Testis (tissue), 3 donors: Measurements from ENCODE around the gene FAM20C. TPM values are rescaled to one million over a fixed set of nuclear protein-coding genes. Genes with fewer than 3 reads are reported as not detected.

Source experiments
- DNase-seq: peaks from one replicate; pipeline ENCODE4 v3.0.0-alpha.2; 2019
- H3K27ac ChIP-seq, 2 donors: fragments of 200-600 bp; sonication (generic); one replicate each; pipeline ENCODE4 v1.5.1; 2019
- H3K27me3 ChIP-seq: fragments of 200-600 bp; sonication (generic); one replicate; pipeline ENCODE4 v1.5.1; 2019
- H3K36me3 ChIP-seq: fragments of 200-600 bp; sonication (generic); one replicate; pipeline ENCODE4 v1.5.1; 2017; ENCODE audit warnings: low read depth; ENCODE audit errors: missing control alignments
- H3K4me1 ChIP-seq: fragments of 200-600 bp; sonication (generic); one replicate; pipeline ENCODE4 v1.5.1; 2019
- H3K4me3 ChIP-seq, 2 donors: fragments of 200-600 bp; sonication (generic); one replicate each; pipeline ENCODE4 v1.5.1; 2017 to 2019
- H3K9me3 ChIP-seq: fragments of 200-600 bp; sonication (generic); one replicate; pipeline ENCODE4 v1.5.1; 2017
- POLR2A ChIP-seq: fragments of 450-650 bp; IDR thresholded peaks from one replicate; pipeline ENCODE4 v1.6.1; 2017; ENCODE audit warnings: antibody characterized with exemption, mild to moderate bottlenecking, moderate library complexity
- WGBS, 2 donors: methylation state at CpG; one replicate each; pipeline ENCODE4 v1.1.5; 2018; 5-methylcytosine and 5-hydroxymethylcytosine counted together
- intact Hi-C: fragments of 100-400 bp; cut with DNase I; formaldehyde crosslinking; loops from one replicate; pipeline ENCODE4 v1.15.1; 2023; ENCODE audit warnings: low total_unique reads
- polyA plus RNA-seq: library from polyadenylated mRNA; stranded (reverse); fragments of 350-450 nt; fragmentation: Illumina TruSeq; extraction: RNeasy Lipid Tissue Mini Kit (QIAGEN cat#74804); gene quantifications from one replicate; pipeline ENCODE4 v1.2.3, GENCODE V29; 2014; ENCODE audit warnings: low read depth, low replicate concordance; ENCODE audit not compliant: insufficient read depth
- total RNA-seq, 2 donors: library from RNA; depleted of rRNA; stranded (reverse); fragments of >200 nt; gene quantifications; one replicate each; pipeline ENCODE4 v1.2.3, GENCODE V29; 2016
- TF ChIP-seq, protein P1 (sequence below), 3 experiments: fragments of 450-650 bp in 2 of 3; fragments of 200-600 bp in 1 of 3; sonication (generic) in 1 of 3; IDR thresholded peaks; one replicate each; pipeline ENCODE4 v1.5.1; 2016 to 2019; ENCODE audit warnings: antibody characterized with exemption in 3 of 3, mild to moderate bottlenecking in 2 of 3, moderate library complexity in 1 of 3

FAM20C gene
- total and polyA plus RNA-seq, 3 donors from 2014 or later = 14.0 to 36.7 (median 34.0) TPM

DNA sequence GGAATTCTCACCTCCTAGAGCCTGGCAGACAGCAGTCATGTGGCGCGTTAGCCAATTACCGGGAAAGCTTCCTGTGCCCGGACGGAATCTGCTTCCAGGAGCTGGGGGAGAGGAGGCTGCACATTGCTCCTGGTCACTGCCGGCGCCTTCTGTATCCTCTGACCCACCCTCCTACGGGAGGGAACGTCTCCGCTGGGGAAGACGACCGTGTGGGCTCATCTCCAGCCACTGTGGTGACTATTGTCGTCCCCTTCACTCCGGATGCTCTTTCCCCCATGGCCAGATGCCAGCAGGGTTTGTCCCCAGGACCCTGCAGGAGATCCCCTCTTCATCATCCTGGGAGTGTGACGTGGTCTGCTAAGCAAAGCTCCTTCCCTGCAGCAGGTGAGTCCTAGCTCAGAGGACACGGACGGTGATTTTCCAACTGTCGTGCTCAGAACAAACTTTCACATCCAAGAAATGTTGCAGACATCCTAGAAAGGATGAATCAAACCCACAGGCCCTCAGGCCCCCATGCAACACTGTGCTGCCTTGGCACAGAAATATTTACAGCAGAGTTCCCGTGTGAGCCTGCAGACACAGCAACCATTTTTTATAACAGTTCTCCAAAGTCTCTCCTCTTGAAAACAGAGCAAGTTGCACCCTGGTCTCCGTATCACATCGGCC, 29.6 kb upstream of the FAM20C start:
- Histone ChIP-seq H3K9me3 (no peaks in the 10 kb centered on the region), H3K27me3 (no peaks in the 10 kb centered on the region), H3K4me1 (no peaks in the 10 kb centered on the region), H3K36me3 (no peaks in the 10 kb centered on the region), H3K27ac (no peak overlapping the region), H3K4me3 (no peak overlapping the region)
- intact Hi-C loops = no loop called here
- DNase-seq = no peak
- TF ChIP-seq POLR2A = no peak
- TF ChIP-seq, protein P1, sequence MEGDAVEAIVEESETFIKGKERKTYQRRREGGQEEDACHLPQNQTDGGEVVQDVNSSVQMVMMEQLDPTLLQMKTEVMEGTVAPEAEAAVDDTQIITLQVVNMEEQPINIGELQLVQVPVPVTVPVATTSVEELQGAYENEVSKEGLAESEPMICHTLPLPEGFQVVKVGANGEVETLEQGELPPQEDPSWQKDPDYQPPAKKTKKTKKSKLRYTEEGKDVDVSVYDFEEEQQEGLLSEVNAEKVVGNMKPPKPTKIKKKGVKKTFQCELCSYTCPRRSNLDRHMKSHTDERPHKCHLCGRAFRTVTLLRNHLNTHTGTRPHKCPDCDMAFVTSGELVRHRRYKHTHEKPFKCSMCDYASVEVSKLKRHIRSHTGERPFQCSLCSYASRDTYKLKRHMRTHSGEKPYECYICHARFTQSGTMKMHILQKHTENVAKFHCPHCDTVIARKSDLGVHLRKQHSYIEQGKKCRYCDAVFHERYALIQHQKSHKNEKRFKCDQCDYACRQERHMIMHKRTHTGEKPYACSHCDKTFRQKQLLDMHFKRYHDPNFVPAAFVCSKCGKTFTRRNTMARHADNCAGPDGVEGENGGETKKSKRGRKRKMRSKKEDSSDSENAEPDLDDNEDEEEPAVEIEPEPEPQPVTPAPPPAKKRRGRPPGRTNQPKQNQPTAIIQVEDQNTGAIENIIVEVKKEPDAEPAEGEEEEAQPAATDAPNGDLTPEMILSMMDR (IDR thresholded peaks at IDR 0.05) = no peak
- 80 to 85% methylated on average over 16 to 21 of the region's 21 CpGs for WGBS, 2 donors

DNA sequence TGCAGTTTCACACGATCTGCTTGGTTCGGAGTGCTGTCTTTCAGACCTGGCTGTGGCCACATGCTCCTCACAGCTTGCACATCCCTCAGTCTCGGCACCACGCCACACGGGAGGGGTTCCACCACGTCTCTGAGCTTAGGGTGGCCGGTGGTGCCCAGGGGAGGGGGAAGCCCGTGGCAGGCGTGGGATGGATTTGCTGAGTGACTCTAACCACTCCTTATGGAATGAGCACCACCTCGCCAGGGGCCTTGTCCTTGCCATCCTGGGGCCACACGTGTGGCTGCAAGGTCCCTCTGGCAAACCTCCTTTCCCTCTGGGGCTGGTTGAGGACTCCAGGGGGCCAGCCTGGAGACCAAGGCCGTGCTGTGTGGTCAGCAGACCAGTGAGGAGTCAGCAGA, 29.1 kb upstream of the FAM20C start:
- DNase-seq = no peak
- WGBS, 2 donors = 92 to 94% methylated on average over 12 of the region's 12 CpGs

DNA sequence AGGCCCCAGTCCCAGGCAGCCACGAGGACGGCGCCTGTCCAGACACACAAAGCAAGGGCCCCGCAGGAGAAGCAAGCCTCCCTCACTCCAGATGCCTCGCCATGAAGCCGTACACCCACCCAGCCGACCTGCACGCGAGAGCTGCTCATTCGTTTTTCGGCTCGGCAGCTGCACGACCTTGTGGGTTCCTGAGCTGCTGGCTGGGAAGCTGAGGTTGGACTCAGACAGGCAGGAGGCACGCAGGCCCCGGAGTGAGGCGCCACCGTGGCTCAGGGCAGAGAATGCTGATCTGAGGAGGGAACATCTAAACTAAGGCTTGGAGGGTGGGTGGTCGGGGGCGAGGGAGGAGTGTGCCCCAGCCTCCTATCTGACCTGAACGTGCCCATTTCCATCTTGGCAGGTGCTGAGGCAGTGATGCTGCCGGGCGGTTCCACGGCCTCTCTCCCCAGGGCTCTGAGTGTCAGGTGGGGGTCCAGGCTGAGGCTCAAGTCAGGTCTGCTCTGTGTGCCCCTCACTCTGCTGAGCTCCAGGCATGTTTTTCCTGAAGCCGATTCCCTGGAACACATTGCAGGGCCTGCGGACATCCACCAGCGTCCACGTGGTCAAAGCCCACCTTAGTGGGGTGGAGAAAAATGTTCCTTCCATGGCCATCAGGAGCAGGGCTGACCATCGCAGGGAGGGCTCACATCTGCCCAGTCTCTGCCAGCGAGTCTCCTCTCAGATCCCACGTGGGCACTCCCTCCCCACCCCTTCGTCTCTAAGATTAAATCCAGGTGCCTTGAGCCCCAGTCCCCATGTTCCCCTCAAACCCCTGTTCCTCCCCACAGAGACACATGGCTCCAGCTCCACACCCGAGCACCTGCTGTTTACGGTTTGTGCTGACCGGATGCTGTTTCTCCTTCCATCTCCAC, 28.1 kb upstream of the FAM20C start:
- H3K27ac ChIP-seq = no peak overlapping the region
- no peaks in the 10 kb centered on the region for H3K9me3 ChIP-seq
- no peak overlapping the region for H3K4me3 ChIP-seq
- TF ChIP-seq, protein P1 (IDR thresholded peaks at IDR 0.05) = no peak
- no peak for TF ChIP-seq POLR2A
- H3K4me1 ChIP-seq = no peaks in the 10 kb centered on the region
- no peak for DNase-seq
- no peaks in the 10 kb centered on the region for H3K36me3 ChIP-seq
- intact Hi-C loops = no loop called here
- WGBS, 2 donors = 72 to 78% methylated on average over 28 to 34 of the region's 34 CpGs
- no peaks in the 10 kb centered on the region for H3K27me3 ChIP-seq

More for the DNA sequence above, 29.1 kb upstream of the FAM20C start:
- H3K4me3 ChIP-seq = no peak overlapping the region
- H3K27ac ChIP-seq = no peak overlapping the region
- TF ChIP-seq, protein P1 (IDR thresholded peaks at IDR 0.05) = no peak
- no peak for TF ChIP-seq POLR2A
- H3K27me3 ChIP-seq = no peaks in the 10 kb centered on the region
- H3K36me3 ChIP-seq = no peaks in the 10 kb centered on the region
- intact Hi-C loops = no loop called here
- H3K4me1 ChIP-seq = no peaks in the 10 kb centered on the region
- H3K9me3 ChIP-seq = no peaks in the 10 kb centered on the region

DNA sequence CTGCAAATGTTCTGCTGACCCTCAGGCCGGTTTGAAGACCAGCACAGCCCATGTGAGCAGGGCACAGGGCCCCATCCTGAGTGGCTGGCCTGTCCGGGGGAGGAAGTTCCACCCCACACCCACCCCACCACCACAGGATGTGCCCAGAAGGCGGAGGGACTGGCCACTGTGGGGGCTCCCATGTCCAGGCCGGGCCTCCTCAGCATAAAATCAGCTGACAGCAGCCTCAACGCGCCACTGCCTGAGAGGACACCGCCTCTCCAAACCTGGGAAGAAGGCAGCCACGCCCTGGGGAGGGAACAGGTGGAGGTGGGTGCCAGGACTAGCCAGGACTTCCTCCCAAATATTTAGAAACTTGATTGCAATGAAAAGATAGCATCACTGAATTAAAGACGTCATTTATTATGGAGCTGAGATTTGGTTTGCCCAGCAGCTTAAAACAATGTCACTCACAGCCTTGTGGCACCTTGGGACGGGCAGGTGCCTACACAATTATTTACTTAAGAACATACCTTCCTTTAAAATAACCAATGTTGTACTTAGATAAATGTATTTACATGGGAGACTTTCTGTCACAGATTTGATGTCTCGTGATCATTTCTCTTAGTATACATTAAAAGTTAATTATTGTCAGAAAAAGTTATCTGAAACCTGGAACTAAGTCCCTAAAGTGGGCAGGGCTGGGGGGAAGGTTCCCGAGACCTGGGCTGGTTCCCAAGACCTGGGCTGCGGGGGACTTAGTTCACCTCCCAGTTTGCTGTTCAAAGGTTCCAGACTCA, 27.3 kb upstream of the FAM20C start:
- TF ChIP-seq, protein P1 (IDR thresholded peaks at IDR 0.05) = no peak
- no peak for TF ChIP-seq POLR2A
- DNase-seq = no peak
- H3K27me3 ChIP-seq = no peaks in the 10 kb centered on the region
- intact Hi-C loops = no loop called here
- H3K4me3 ChIP-seq = no peak overlapping the region
- WGBS, 2 donors = 94% methylated on average over 11 to 13 of the region's 13 CpGs
- no peaks in the 10 kb centered on the region for H3K36me3 ChIP-seq
- no peaks in the 10 kb centered on the region for H3K4me1 ChIP-seq
- no peak overlapping the region for H3K27ac ChIP-seq
- H3K9me3 ChIP-seq = no peaks in the 10 kb centered on the region
